ENCODE measurements around the gene EQTN. TPM values are rescaled to one million over a fixed set of nuclear protein-coding genes. Genes with fewer than 3 reads are reported as not detected.

Gene EQTN
- total and polyA plus RNA-seq, 2 of the 4 experiments (the other 2 are of a cell fraction), result not detected

- no peak overlapping the region for H3K23ac ChIP-seq (ENCODE audit: low read depth, low read length)
- intact Hi-C loops (cut with micrococcal nuclease), result no loop called here
- BruUV-seq (replicated peaks), result no TSS peak
- H4K5ac ChIP-seq (ENCODE audit: low read depth, low read length), result no peak overlapping the region
- no peak for DNase-seq
- WGBS, 2 experiments (ENCODE audit: extremely low coverage in 2 of 2, insufficient read length in 1 of 2), result no CpG with 5 or more reads among the region's 5 CpGs
- no peak; the same call in 1 of the 2 replicates for ATAC-seq (ENCODE audit: low read depth)
- H3K9me3 ChIP-seq (ENCODE audit: control insufficient read depth, insufficient read depth, low read length), result no peaks in the 10 kb centered on the region
- no peak overlapping the region for H3K4me3 ChIP-seq (ENCODE audit: insufficient read depth, low read depth, low read length)
- in situ Hi-C loops (cut with MboI; ENCODE audit: low sequenced_read_pairs), result no loop called here
- ChIA-PET CTCF (no interaction called here), POLR2A (ENCODE audit: unreplicated experiment) (no interaction called here)
- peaks cover 3% of the 10 kb centered on the region; the same call in 1 of the 2 replicates for H3K4me1 ChIP-seq (ENCODE audit: control insufficient read depth, insufficient read depth, low read length)
- H3K4me2 ChIP-seq (ENCODE audit: low read depth, low read length), result no peak overlapping the region
- TF ChIP-seq CTCF (conservative IDR thresholded peaks at IDR 0.05; ENCODE audit: low read depth, low read length) (no peak), CHD1 (IDR thresholded peaks at IDR 0.05; ENCODE audit: low read depth, low read length) (no peak), MAFK (IDR thresholded peaks at IDR 0.05; ENCODE audit: low read depth, low read length) (no peak), ELK1 (IDR thresholded peaks at IDR 0.05; ENCODE audit: borderline replicate concordance, low read depth, low read length) (no peak), SMC3 (IDR thresholded peaks at IDR 0.05; ENCODE audit: low read depth, low read length) (no peak), MXI1 (IDR thresholded peaks at IDR 0.05; ENCODE audit: borderline replicate concordance, low read depth, low read length) (no peak), CEBPB (IDR thresholded peaks at IDR 0.05; ENCODE audit: low read depth, low read length) (no peak), RFX5 (IDR thresholded peaks at IDR 0.05; ENCODE audit: low read depth, low read length) (no peak), NFE2L2 (IDR thresholded peaks at IDR 0.05; ENCODE audit: low read depth, low read length) (no peak), POLR2A (IDR thresholded peaks at IDR 0.05; ENCODE audit: low read depth, low read length) (no peak), RAD21 (IDR thresholded peaks at IDR 0.05; ENCODE audit: low read length) (no peak), MAZ (IDR thresholded peaks at IDR 0.05; ENCODE audit: borderline replicate concordance, low read depth, low read length) (no peak), RCOR1 (IDR thresholded peaks at IDR 0.05; ENCODE audit: insufficient replicate concordance, low read length) (no peak), BHLHE40 (IDR thresholded peaks at IDR 0.05; ENCODE audit: low read depth, low read length) (no peak), FOS (IDR thresholded peaks at IDR 0.05; ENCODE audit: low read depth, low read length) (no peak)
- TF ChIP-seq, protein P1, sequence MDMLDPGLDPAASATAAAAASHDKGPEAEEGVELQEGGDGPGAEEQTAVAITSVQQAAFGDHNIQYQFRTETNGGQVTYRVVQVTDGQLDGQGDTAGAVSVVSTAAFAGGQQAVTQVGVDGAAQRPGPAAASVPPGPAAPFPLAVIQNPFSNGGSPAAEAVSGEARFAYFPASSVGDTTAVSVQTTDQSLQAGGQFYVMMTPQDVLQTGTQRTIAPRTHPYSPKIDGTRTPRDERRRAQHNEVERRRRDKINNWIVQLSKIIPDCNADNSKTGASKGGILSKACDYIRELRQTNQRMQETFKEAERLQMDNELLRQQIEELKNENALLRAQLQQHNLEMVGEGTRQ (IDR thresholded peaks at IDR 0.05; ENCODE audit: low read depth, low read length), result no peak
- no peak overlapping the region for H2BK15ac ChIP-seq (ENCODE audit: low read depth, low read length)
- H2BK5ac ChIP-seq (ENCODE audit: low read depth, low read length, poor library complexity, severe bottlenecking), result no peak overlapping the region
- H4K8ac ChIP-seq (ENCODE audit: low read depth in 2 of 2, low read length in 2 of 2), result no peak overlapping the region
- no peak overlapping the region for H3K27ac ChIP-seq (ENCODE audit: insufficient read depth, low read length)
- no peak overlapping the region for H3K14ac ChIP-seq (replicated peaks; ENCODE audit: low read depth, low read length)
- peaks cover 6% of the 10 kb centered on the region for H3K27me3 ChIP-seq (ENCODE audit: control insufficient read depth, insufficient read depth, low read length)
- H4K20me1 ChIP-seq (ENCODE audit: insufficient read depth, low read length), result no peaks in the 10 kb centered on the region
- H2AK5ac ChIP-seq (ENCODE audit: low read depth, low read length), result no peak overlapping the region
- H3K9me1 ChIP-seq (ENCODE audit: insufficient read depth, low read length), result no peaks in the 10 kb centered on the region
- no peaks in the 10 kb centered on the region for H3K79me1 ChIP-seq (ENCODE audit: low read depth in 1 of 2, low read length in 2 of 2)
- no peak overlapping the region for H2AFZ ChIP-seq (replicated peaks; ENCODE audit: low read length, poor library complexity)
- no peak overlapping the region for H2BK20ac ChIP-seq (ENCODE audit: low read depth, low read length)
- H3K18ac ChIP-seq (ENCODE audit: low read depth, low read length), result no peak overlapping the region
- no peak overlapping the region for H4K91ac ChIP-seq (ENCODE audit: insufficient read depth, low read depth, low read length)
- no peaks in the 10 kb centered on the region for H3K36me3 ChIP-seq (ENCODE audit: control insufficient read depth, insufficient read depth, low read length)
- no peak overlapping the region for H3K56ac ChIP-seq (ENCODE audit: extremely low read depth, insufficient read depth, low read length)
- no peak overlapping the region for H2BK120ac ChIP-seq (ENCODE audit: low read depth, low read length)
- no peak overlapping the region for H3K4ac ChIP-seq (ENCODE audit: low read depth, low read length)
- H2AK9ac ChIP-seq (replicated peaks; ENCODE audit: low read depth, low read length, poor library complexity), result no peak overlapping the region
- dilution Hi-C loops (cut with HindIII; ENCODE audit: low sequenced_read_pairs, unreplicated experiment), result no loop called here
- no peak overlapping the region for H3K9ac ChIP-seq (ENCODE audit: low read depth, low read length)
Measured at GRCh38 chr9:27280860-27281259, 16.1 kb downstream of the EQTN start.

Measured in IMR-90 (cell line).